Smooth muscle cell (in vitro differentiated cells): Measurements from ENCODE around the gene DACH2. TPM values are rescaled to one million over a fixed set of nuclear protein-coding genes. Genes with fewer than 3 reads are reported as not detected.

Experiments
- DNase-seq: peaks from one replicate; lab custom pipeline; 2025; ENCODE audit not compliant: unreplicated experiment; lab: John Stamatoyannopoulos, UW
- H2AFZ ChIP-seq: fragments of 200-600 bp; sonication (generic); 2 replicates; pipeline ENCODE4 v1.6.0; 2016; ENCODE audit warnings: antibody characterized with exemption, low read depth, mild to moderate bottlenecking
- H3F3A ChIP-seq: fragments of 200-600 bp; sonication (generic); 2 replicates; pipeline ENCODE4 v1.6.0; 2017; ENCODE audit warnings: antibody characterized with exemption, low read depth
- H3K27ac ChIP-seq: fragments of 200-600 bp; sonication (generic); 2 replicates; pipeline ENCODE4 v1.5.1; 2016; ENCODE audit warnings: low read depth, mild to moderate bottlenecking
- H3K27me3 ChIP-seq: fragments of 200-600 bp; sonication (generic); 2 replicates; pipeline ENCODE4 v1.6.1; 2016; ENCODE audit warnings: low read depth, mild to moderate bottlenecking
- H3K36me3 ChIP-seq: fragments of 200-600 bp; sonication (generic); 2 replicates; pipeline ENCODE4 v1.5.1; 2016; ENCODE audit warnings: low read depth
- H3K4me1 ChIP-seq: fragments of 200-600 bp; sonication (generic); 2 replicates; pipeline ENCODE4 v1.5.1; 2016; ENCODE audit warnings: low read depth
- H3K4me2 ChIP-seq: fragments of 200-600 bp; sonication (generic); 2 replicates; pipeline ENCODE4 v1.6.0; 2016; ENCODE audit warnings: mild to moderate bottlenecking
- H3K4me3 ChIP-seq: fragments of 200-600 bp; sonication (generic); 2 replicates; pipeline ENCODE4 v1.5.1; 2016; ENCODE audit warnings: mild to moderate bottlenecking
- H3K79me2 ChIP-seq: fragments of 200-600 bp; sonication (generic); 2 replicates; pipeline ENCODE4 v1.6.0; 2016; ENCODE audit warnings: low read depth, mild to moderate bottlenecking
- H3K9ac ChIP-seq: fragments of 200-600 bp; sonication (generic); 2 replicates; pipeline ENCODE4 v1.6.0; 2016; ENCODE audit warnings: low read depth
- H3K9me3 ChIP-seq: fragments of 200-600 bp; sonication (generic); replicated peaks from 2 replicates; pipeline ENCODE4 v1.5.1; 2016; ENCODE audit warnings: low read depth
- H4K20me1 ChIP-seq: fragments of 200-600 bp; sonication (generic); 2 replicates; pipeline ENCODE4 v1.6.0; 2016; ENCODE audit warnings: low read depth
- CTCF ChIP-seq: fragments of 200-600 bp; sonication (generic); IDR thresholded peaks from 2 replicates; pipeline ENCODE4 v1.5.1; 2017; ENCODE audit warnings: borderline replicate concordance, mild to moderate bottlenecking, antibody characterized with exemption; ENCODE audit not compliant: insufficient read depth, poor library complexity, severe bottlenecking
- WGBS: methylation state at CpG from one replicate; pipeline ENCODE4 v1.1.7; 2016; ENCODE audit warnings: low lambda C conversion rate; 5-methylcytosine and 5-hydroxymethylcytosine counted together
- polyA plus RNA-seq: library from polyadenylated mRNA; unstranded; fragments of >200 nt; fragmentation: Nextera tagmentation; extraction: Ambion mirVana; gene quantifications from 2 replicates; pipeline ENCODE4 v1.2.1, GENCODE V29; 2016
- total RNA-seq: library from RNA; depleted of rRNA; stranded (reverse); fragments of >200 nt; gene quantifications from 2 replicates; pipeline ENCODE4 v1.2.3, GENCODE V29; 2014

Gene DACH2
- total and polyA plus RNA-seq, 2 experiments from 2014 or later, result 0.13 to 0.30 TPM

DNA sequence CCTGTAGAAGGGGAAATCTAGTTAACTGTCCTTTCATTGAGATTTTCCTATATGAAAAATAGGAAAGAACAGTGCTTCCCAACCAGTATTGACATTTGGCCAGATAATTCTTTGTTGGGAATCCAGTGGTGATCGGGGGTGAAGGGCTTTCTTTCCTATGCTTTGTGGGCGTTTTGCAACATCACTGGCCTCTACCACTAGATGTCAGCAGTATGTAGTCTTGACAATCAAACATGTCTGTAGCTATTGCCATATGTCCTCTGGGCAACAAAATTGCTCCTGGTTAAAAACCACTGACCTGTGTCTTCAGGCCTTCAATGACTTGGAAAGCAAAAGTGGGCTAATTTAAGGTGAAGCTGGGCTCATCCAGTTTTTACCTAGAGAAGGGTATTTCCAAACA, 658.5 kb downstream of the DACH2 start:
- H3K79me2 ChIP-seq, result no peaks in the 10 kb centered on the region
- no peaks in the 10 kb centered on the region for H3K9me3 ChIP-seq
- no peaks in the 10 kb centered on the region for H3K36me3 ChIP-seq
- H3K9ac ChIP-seq, result no peak overlapping the region
- H3K4me2 ChIP-seq, result no peak overlapping the region
- H3F3A ChIP-seq, result no peaks in the 10 kb centered on the region
- no peaks in the 10 kb centered on the region for H3K27me3 ChIP-seq
- TF ChIP-seq CTCF, result peak; percentile 32
- H3K4me3 ChIP-seq, result no peak overlapping the region
- WGBS, result 47% methylated on average over 2 of the region's 2 CpGs
- no peaks in the 10 kb centered on the region for H3K4me1 ChIP-seq
- no peak for DNase-seq
- H4K20me1 ChIP-seq, result no peaks in the 10 kb centered on the region
- no peak overlapping the region for H3K27ac ChIP-seq
- no peak overlapping the region for H2AFZ ChIP-seq

GRCh38 chrX:86809651-86810050, 661.4 kb downstream of the DACH2 start:
- Histone ChIP-seq H3F3A (no peaks in the 10 kb centered on the region), H4K20me1 (no peaks in the 10 kb centered on the region), H3K9me3 (no peaks in the 10 kb centered on the region), H3K4me3 (no peak overlapping the region), H3K27ac (no peak overlapping the region), H3K79me2 (no peaks in the 10 kb centered on the region), H3K4me1 (no peaks in the 10 kb centered on the region), H3K4me2 (no peak overlapping the region), H3K36me3 (no peaks in the 10 kb centered on the region), H3K27me3 (no peaks in the 10 kb centered on the region), H3K9ac (no peak overlapping the region), H2AFZ (no peak overlapping the region)
- WGBS, result 60% methylated on average over 2 of the region's 2 CpGs
- DNase-seq, result no peak
- TF ChIP-seq CTCF, result no peak

- H3K27ac ChIP-seq, result no peak overlapping the region
- no peaks in the 10 kb centered on the region for H3K4me1 ChIP-seq
- WGBS, result 39% methylated on average over 2 of the region's 2 CpGs
- no peaks in the 10 kb centered on the region for H4K20me1 ChIP-seq
- H3K9me3 ChIP-seq, result no peaks in the 10 kb centered on the region
- H3K27me3 ChIP-seq, result no peaks in the 10 kb centered on the region
- H3K9ac ChIP-seq, result no peak overlapping the region
- H2AFZ ChIP-seq, result no peak overlapping the region
- H3K36me3 ChIP-seq, result no peaks in the 10 kb centered on the region
- TF ChIP-seq CTCF, result no peak
- DNase-seq, result no peak
- no peak overlapping the region for H3K4me3 ChIP-seq
- no peaks in the 10 kb centered on the region for H3F3A ChIP-seq
- H3K4me2 ChIP-seq, result no peak overlapping the region
- H3K79me2 ChIP-seq, result no peaks in the 10 kb centered on the region
These were observed 681.5 kb downstream of the DACH2 start for GRCh38 chrX:86829786-86830185.

DNA sequence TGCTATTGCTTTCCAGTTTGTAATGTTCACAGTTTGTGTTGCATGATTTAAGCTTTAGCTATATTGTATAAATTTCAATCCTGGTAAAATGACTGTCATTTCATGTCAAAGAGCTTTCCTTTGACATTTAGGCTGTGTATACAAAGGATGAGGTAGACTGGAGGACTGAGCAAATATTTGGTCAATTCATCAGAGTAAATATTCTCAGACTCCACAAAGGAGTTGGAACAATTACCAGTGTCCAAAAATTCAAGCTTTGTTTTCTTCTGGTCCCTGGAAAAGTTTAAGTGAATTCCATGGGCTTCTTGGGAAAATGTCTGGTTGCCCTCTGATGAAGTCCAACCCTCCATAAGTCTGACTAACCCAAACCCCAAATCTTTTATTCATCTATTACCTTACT, 682.4 kb downstream of the DACH2 start:
- DNase-seq, result no peak
- Histone ChIP-seq H3K36me3 (no peaks in the 10 kb centered on the region), H3K27ac (no peak overlapping the region), H3K9ac (no peak overlapping the region), H3K9me3 (no peaks in the 10 kb centered on the region), H2AFZ (no peak overlapping the region), H3F3A (no peaks in the 10 kb centered on the region), H3K27me3 (no peaks in the 10 kb centered on the region), H3K4me2 (no peak overlapping the region), H3K79me2 (no peaks in the 10 kb centered on the region), H3K4me1 (no peaks in the 10 kb centered on the region), H3K4me3 (no peak overlapping the region), H4K20me1 (no peaks in the 10 kb centered on the region)
- TF ChIP-seq CTCF, result no peak
